ENCODE measurements around the gene PRKN. TPM values are rescaled to one million over a fixed set of nuclear protein-coding genes. Genes with fewer than 3 reads are reported as not detected.

PRKN gene
- total and polyA plus RNA-seq, 2 experiments from 2014 or later: 0.10 to 0.84 TPM

GRCh38 chr6:162491637-162492036 is 235.9 kb downstream of the PRKN start (continued):
- TF ChIP-seq ETS1 (IDR thresholded peaks at IDR 0.05) (no peak), NANOG (IDR thresholded peaks at IDR 0.05; ENCODE audit: borderline replicate concordance) (no peak), EZH2phosphoT487 (IDR thresholded peaks at IDR 0.05; ENCODE audit: unreplicated experiment) (no peak), JUNB (IDR thresholded peaks at IDR 0.05; ENCODE audit: unreplicated experiment) (no peak), STAT1 (IDR thresholded peaks at IDR 0.05; ENCODE audit: unreplicated experiment) (no peak)
- TF ChIP-seq, protein P1, sequence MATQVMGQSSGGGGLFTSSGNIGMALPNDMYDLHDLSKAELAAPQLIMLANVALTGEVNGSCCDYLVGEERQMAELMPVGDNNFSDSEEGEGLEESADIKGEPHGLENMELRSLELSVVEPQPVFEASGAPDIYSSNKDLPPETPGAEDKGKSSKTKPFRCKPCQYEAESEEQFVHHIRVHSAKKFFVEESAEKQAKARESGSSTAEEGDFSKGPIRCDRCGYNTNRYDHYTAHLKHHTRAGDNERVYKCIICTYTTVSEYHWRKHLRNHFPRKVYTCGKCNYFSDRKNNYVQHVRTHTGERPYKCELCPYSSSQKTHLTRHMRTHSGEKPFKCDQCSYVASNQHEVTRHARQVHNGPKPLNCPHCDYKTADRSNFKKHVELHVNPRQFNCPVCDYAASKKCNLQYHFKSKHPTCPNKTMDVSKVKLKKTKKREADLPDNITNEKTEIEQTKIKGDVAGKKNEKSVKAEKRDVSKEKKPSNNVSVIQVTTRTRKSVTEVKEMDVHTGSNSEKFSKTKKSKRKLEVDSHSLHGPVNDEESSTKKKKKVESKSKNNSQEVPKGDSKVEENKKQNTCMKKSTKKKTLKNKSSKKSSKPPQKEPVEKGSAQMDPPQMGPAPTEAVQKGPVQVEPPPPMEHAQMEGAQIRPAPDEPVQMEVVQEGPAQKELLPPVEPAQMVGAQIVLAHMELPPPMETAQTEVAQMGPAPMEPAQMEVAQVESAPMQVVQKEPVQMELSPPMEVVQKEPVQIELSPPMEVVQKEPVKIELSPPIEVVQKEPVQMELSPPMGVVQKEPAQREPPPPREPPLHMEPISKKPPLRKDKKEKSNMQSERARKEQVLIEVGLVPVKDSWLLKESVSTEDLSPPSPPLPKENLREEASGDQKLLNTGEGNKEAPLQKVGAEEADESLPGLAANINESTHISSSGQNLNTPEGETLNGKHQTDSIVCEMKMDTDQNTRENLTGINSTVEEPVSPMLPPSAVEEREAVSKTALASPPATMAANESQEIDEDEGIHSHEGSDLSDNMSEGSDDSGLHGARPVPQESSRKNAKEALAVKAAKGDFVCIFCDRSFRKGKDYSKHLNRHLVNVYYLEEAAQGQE (IDR thresholded peaks at IDR 0.05; ENCODE audit: unreplicated experiment): no peak

GRCh38 chr6:162489101-162489976 is 238.2 kb downstream of the PRKN start:
- Mint-ChIP-seq H3K27me3 (ENCODE audit: insufficient read depth, low read depth, poor library complexity) (no peaks in the 10 kb centered on the region), H3K36me3 (ENCODE audit: low read depth) (no peaks in the 10 kb centered on the region), H3K4me1 (peaks cover 10% of the 10 kb centered on the region), H3K4me3 (no peak overlapping the region), H3K27ac (no peak overlapping the region), H3K9me3 (peaks cover 4% of the 10 kb centered on the region; the same call in 1 of the 3 replicates)
- Histone ChIP-seq H3K9me2 (ENCODE audit: insufficient read depth) (peaks cover 11% of the 10 kb centered on the region), H3K27ac (ENCODE audit: low read depth) (no peak overlapping the region), H3K79me2 (replicated peaks; ENCODE audit: insufficient read depth) (no peaks in the 10 kb centered on the region), H3F3A (replicated peaks; ENCODE audit: low read depth) (no peaks in the 10 kb centered on the region), H3K27me3 (ENCODE audit: insufficient read depth) (no peaks in the 10 kb centered on the region), H3K4me1 (ENCODE audit: insufficient read depth) (no peaks in the 10 kb centered on the region), H2AFZ (no peak overlapping the region), H4K20me1 (replicated peaks; ENCODE audit: insufficient read depth) (no peaks in the 10 kb centered on the region), H3K4me3 (no peak overlapping the region), H3K36me3 (ENCODE audit: insufficient read depth) (no peaks in the 10 kb centered on the region), H3K4me2 (no peak overlapping the region)
- DNase-seq (ENCODE audit: low spot score) (no peak), ATAC-seq (no peak)
- no peak for TF ChIP-seq NANOG (IDR thresholded peaks at IDR 0.05; ENCODE audit: borderline replicate concordance)
- no peak for TF ChIP-seq STAT1 (IDR thresholded peaks at IDR 0.05; ENCODE audit: unreplicated experiment)
- TF ChIP-seq, protein P2, sequence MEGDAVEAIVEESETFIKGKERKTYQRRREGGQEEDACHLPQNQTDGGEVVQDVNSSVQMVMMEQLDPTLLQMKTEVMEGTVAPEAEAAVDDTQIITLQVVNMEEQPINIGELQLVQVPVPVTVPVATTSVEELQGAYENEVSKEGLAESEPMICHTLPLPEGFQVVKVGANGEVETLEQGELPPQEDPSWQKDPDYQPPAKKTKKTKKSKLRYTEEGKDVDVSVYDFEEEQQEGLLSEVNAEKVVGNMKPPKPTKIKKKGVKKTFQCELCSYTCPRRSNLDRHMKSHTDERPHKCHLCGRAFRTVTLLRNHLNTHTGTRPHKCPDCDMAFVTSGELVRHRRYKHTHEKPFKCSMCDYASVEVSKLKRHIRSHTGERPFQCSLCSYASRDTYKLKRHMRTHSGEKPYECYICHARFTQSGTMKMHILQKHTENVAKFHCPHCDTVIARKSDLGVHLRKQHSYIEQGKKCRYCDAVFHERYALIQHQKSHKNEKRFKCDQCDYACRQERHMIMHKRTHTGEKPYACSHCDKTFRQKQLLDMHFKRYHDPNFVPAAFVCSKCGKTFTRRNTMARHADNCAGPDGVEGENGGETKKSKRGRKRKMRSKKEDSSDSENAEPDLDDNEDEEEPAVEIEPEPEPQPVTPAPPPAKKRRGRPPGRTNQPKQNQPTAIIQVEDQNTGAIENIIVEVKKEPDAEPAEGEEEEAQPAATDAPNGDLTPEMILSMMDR (conservative IDR thresholded peaks at IDR 0.05; ENCODE audit: low read depth in 2 of 2): no peak
- TF ChIP-seq, protein P1 (IDR thresholded peaks at IDR 0.05; ENCODE audit: unreplicated experiment): no peak
- TF ChIP-seq JUNB (IDR thresholded peaks at IDR 0.05; ENCODE audit: unreplicated experiment): no peak
- no peak for TF ChIP-seq ZNF331 (CRISPR knock-in tag; IDR thresholded peaks at IDR 0.05; ENCODE audit: low read depth)

All from GM23338 (cell line).